Measurements from ENCODE around the gene ACO2. TPM values are rescaled to one million over a fixed set of nuclear protein-coding genes. Genes with fewer than 3 reads are reported as not detected.

ACO2 gene
- total and polyA plus RNA-seq, 10 of the 15 experiments (the other 5 are each of a cell fraction or from before 2014, with no cell fraction given) = 21.4 to 214 (median 88.5) TPM

- TF ChIP-seq CUX1 (IDR thresholded peaks at IDR 0.05; ENCODE audit: insufficient replicate concordance, low read depth, low read length) = no peak
- 0 out of 2 replicates have a peak, but pooled peaks have one; percentile 19 for TF ChIP-seq POLR2AphosphoS5 (IDR thresholded peaks at IDR 0.05; ENCODE audit: low read length)
- TF ChIP-seq CHD4 (IDR thresholded peaks at IDR 0.05) = no peak
- no peak for TF ChIP-seq PRDM15 (CRISPR knock-in tag; IDR thresholded peaks at IDR 0.05)
- no peak for TF ChIP-seq NFIC (IDR thresholded peaks at IDR 0.05; ENCODE audit: low read depth, low read length)
- no peak for TF ChIP-seq YBX1 (IDR thresholded peaks at IDR 0.05)
- TF ChIP-seq NRF1 (conservative IDR thresholded peaks at IDR 0.05; ENCODE audit: low read depth, low read length) = peak; percentile 58
- 0 out of 2 replicates have a peak, but pooled peaks have one; percentile 23 for TF ChIP-seq ZNF592 (IDR thresholded peaks at IDR 0.05)
- no peak for TF ChIP-seq REST (IDR thresholded peaks at IDR 0.05; ENCODE audit: low read depth, low read length)
- peak; percentile 94 for TF ChIP-seq MEF2A (IDR thresholded peaks at IDR 0.05; ENCODE audit: insufficient read depth, low read depth, low read length)
- peak; percentile 45; the same call in 1 of the 2 replicates for TF ChIP-seq PAX5 (IDR thresholded peaks at IDR 0.05; ENCODE audit: borderline replicate concordance, low read depth, low read length)
- no peak for TF ChIP-seq JUND (IDR thresholded peaks at IDR 0.05; ENCODE audit: low read depth, low read length)
Measured at GRCh38 chr22:41448189-41448808, 20.6 kb upstream of the ACO2 start (continued).

All from GM12878 (cell line).